Immature natural killer cell (primary cell): ENCODE measurements around the gene SLCO2A1. TPM values are rescaled to one million over a fixed set of nuclear protein-coding genes. Genes with fewer than 3 reads are reported as not detected.

Source experiments
- DNase-seq, 3 donors: peaks; one replicate each; pipeline ENCODE4 v3.0.0; 2022; ENCODE audit warnings: mixed read lengths in 1 of 3
- H3K27ac Mint-ChIP-seq, 6 donors: one replicate each; pipeline ENCODE4 v1.8.0; 2020; ENCODE audit warnings: mixed read lengths in 6 of 6, mild to moderate bottlenecking in 5 of 6, inconsistent platforms in 4 of 6, moderate library complexity in 3 of 6
- H3K27me3 Mint-ChIP-seq, 3 donors: one replicate each; pipeline ENCODE4 v1.8.0; 2020 to 2021; ENCODE audit warnings: low read depth in 3 of 3, mild to moderate bottlenecking in 3 of 3, mixed read lengths in 3 of 3, moderate library complexity in 3 of 3, inconsistent platforms in 1 of 3
- H3K36me3 Mint-ChIP-seq, 3 donors: one replicate each; pipeline ENCODE4 v1.8.0; 2020; ENCODE audit warnings: mixed read lengths in 3 of 3, inconsistent platforms in 2 of 3, mild to moderate bottlenecking in 2 of 3
- H3K4me1 Mint-ChIP-seq, 2 donors: one replicate each; pipeline ENCODE4 v1.8.0; 2020; ENCODE audit warnings: inconsistent platforms in 2 of 2, mild to moderate bottlenecking in 2 of 2, mixed read lengths in 2 of 2, moderate library complexity in 1 of 2
- H3K4me3 Mint-ChIP-seq, 5 donors: one replicate each; pipeline ENCODE4 v1.8.0; 2020; ENCODE audit warnings: mild to moderate bottlenecking in 5 of 5, mixed read lengths in 5 of 5, inconsistent platforms in 3 of 5, moderate library complexity in 3 of 5
- H3K9me3 Mint-ChIP-seq, 6 donors: one replicate each; pipeline ENCODE4 v1.8.0; 2020; ENCODE audit warnings: mild to moderate bottlenecking in 6 of 6, mixed read lengths in 6 of 6, inconsistent platforms in 4 of 6, moderate library complexity in 3 of 6
- polyA plus RNA-seq, 3 donors: library from polyadenylated mRNA; unstranded; fragments of 300-500 nt; fragmentation: Illumina TruSeq; gene quantifications; one replicate each; pipeline ENCODE4 v1.2.3, GENCODE V29; 2021

Gene SLCO2A1
- polyA plus RNA-seq, 3 donors from 2014 or later, result not detected

GRCh38 chr3:134014270-134014669 lies 15.5 kb downstream of the SLCO2A1 start:
- DNase-seq, result no peak
- Mint-ChIP-seq H3K27me3 (peaks cover 0 to 7% (median 0%) of the 10 kb centered on the region in 3 donors), H3K4me1 (no peaks in the 10 kb centered on the region), H3K36me3 (no peaks in the 10 kb centered on the region), H3K4me3 (no peak overlapping the region), H3K27ac (no peak overlapping the region), H3K9me3 (no peaks in the 10 kb centered on the region)

- Mint-ChIP-seq H3K36me3 (no peaks in the 10 kb centered on the region), H3K4me3 (no peak overlapping the region), H3K4me1 (no peaks in the 10 kb centered on the region), H3K27ac (no peak overlapping the region), H3K9me3 (no peaks in the 10 kb centered on the region), H3K27me3 (peaks cover 0 to 7% (median 0%) of the 10 kb centered on the region in 3 donors)
- no peak for DNase-seq
These were observed 16.4 kb downstream of the SLCO2A1 start for GRCh38 chr3:134013280-134013679.

- no peak for DNase-seq
- Mint-ChIP-seq H3K4me1 (no peaks in the 10 kb centered on the region), H3K27ac (no peak overlapping the region), H3K36me3 (no peaks in the 10 kb centered on the region), H3K4me3 (no peak overlapping the region), H3K9me3 (peaks cover 0 to 2% (median 0%) of the 10 kb centered on the region in 6 donors), H3K27me3 (peaks cover 0 to 8% (median under 1%) of the 10 kb centered on the region in 3 donors)
These were observed 20.3 kb downstream of the SLCO2A1 start for GRCh38 chr3:134009345-134010000.

- DNase-seq, result no peak
- H3K27me3 Mint-ChIP-seq, result peaks cover 0 to 8% (median 1%) of the 10 kb centered on the region in 3 donors
- no peak overlapping the region for H3K4me3 Mint-ChIP-seq
- no peaks in the 10 kb centered on the region for H3K36me3 Mint-ChIP-seq
- no peak overlapping the region for H3K27ac Mint-ChIP-seq
- H3K9me3 Mint-ChIP-seq, result peaks cover 0 to 2% (median 0%) of the 10 kb centered on the region in 6 donors
- no peaks in the 10 kb centered on the region for H3K4me1 Mint-ChIP-seq
These were observed 21.0 kb downstream of the SLCO2A1 start for GRCh38 chr3:134008630-134009156.

GRCh38 chr3:134007819-134008218 lies 21.9 kb downstream of the SLCO2A1 start:
- H3K4me1 Mint-ChIP-seq, result no peaks in the 10 kb centered on the region

GRCh38 chr3:134004841-134005240 lies 24.9 kb downstream of the SLCO2A1 start:
- no peak for DNase-seq
- H3K27me3 Mint-ChIP-seq, result peaks cover 0 to 6% (median 1%) of the 10 kb centered on the region in 3 donors
- no peaks in the 10 kb centered on the region for H3K4me1 Mint-ChIP-seq
- H3K4me3 Mint-ChIP-seq, result no peak overlapping the region
- no peaks in the 10 kb centered on the region for H3K36me3 Mint-ChIP-seq
- no peak overlapping the region for H3K27ac Mint-ChIP-seq
- peaks cover 0 to 2% (median 0%) of the 10 kb centered on the region in 6 donors for H3K9me3 Mint-ChIP-seq

More at GRCh38 chr3:134007819-134008218, 21.9 kb downstream of the SLCO2A1 start:
- Mint-ChIP-seq H3K36me3 (no peaks in the 10 kb centered on the region), H3K27me3 (peaks cover 0 to 8% (median 1%) of the 10 kb centered on the region in 3 donors), H3K27ac (no peak overlapping the region), H3K4me3 (no peak overlapping the region), H3K9me3 (peaks cover 0 to 2% (median 0%) of the 10 kb centered on the region in 6 donors)
- DNase-seq, result no peak

GRCh38 chr3:134003066-134003465 lies 26.7 kb downstream of the SLCO2A1 start:
- Mint-ChIP-seq H3K36me3 (no peaks in the 10 kb centered on the region), H3K9me3 (peaks cover 0 to 4% (median 0%) of the 10 kb centered on the region in 6 donors), H3K4me1 (no peaks in the 10 kb centered on the region), H3K27ac (no peak overlapping the region), H3K27me3 (peaks cover 0 to 6% (median 1%) of the 10 kb centered on the region in 3 donors), H3K4me3 (no peak overlapping the region)
- DNase-seq, result no peak

GRCh38 chr3:134002306-134002705 lies 27.4 kb downstream of the SLCO2A1 start:
- Mint-ChIP-seq H3K4me1 (no peaks in the 10 kb centered on the region), H3K4me3 (no peak overlapping the region), H3K27ac (no peak overlapping the region), H3K27me3 (peaks cover 0 to 6% (median 1%) of the 10 kb centered on the region in 3 donors), H3K9me3 (peaks cover 0 to 4% (median 0%) of the 10 kb centered on the region in 6 donors), H3K36me3 (no peaks in the 10 kb centered on the region)
- DNase-seq, result no peak

- no peaks in the 10 kb centered on the region for H3K36me3 Mint-ChIP-seq
- no peak for DNase-seq
- peaks cover 0 to 3% (median 1%) of the 10 kb centered on the region in 3 donors for H3K27me3 Mint-ChIP-seq
- H3K4me3 Mint-ChIP-seq, result no peak overlapping the region
- H3K4me1 Mint-ChIP-seq, result no peaks in the 10 kb centered on the region
- H3K27ac Mint-ChIP-seq, result no peak overlapping the region
- peaks cover 0 to 4% (median 0%) of the 10 kb centered on the region in 6 donors for H3K9me3 Mint-ChIP-seq
These were observed 28.5 kb downstream of the SLCO2A1 start for GRCh38 chr3:134001251-134001650.

- Mint-ChIP-seq H3K9me3 (peaks cover 0 to 4% (median 0%) of the 10 kb centered on the region in 6 donors), H3K36me3 (no peaks in the 10 kb centered on the region), H3K27me3 (peaks cover 0 to 3% (median 1%) of the 10 kb centered on the region in 3 donors), H3K27ac (no peak overlapping the region), H3K4me1 (no peaks in the 10 kb centered on the region), H3K4me3 (no peak overlapping the region)
- no peak for DNase-seq
These were observed 29.6 kb downstream of the SLCO2A1 start for GRCh38 chr3:133999891-134000685.

- no peaks in the 10 kb centered on the region for H3K4me1 Mint-ChIP-seq
- no peaks in the 10 kb centered on the region for H3K36me3 Mint-ChIP-seq
- DNase-seq, result no peak
- peaks cover 0 to 2% (median 0%) of the 10 kb centered on the region in 6 donors for H3K9me3 Mint-ChIP-seq
- H3K27ac Mint-ChIP-seq, result no peak overlapping the region
- peaks cover 0 to 7% (median 2%) of the 10 kb centered on the region in 3 donors for H3K27me3 Mint-ChIP-seq
- no peak overlapping the region for H3K4me3 Mint-ChIP-seq
These were observed 31.0 kb downstream of the SLCO2A1 start for GRCh38 chr3:133998691-133999241.

- DNase-seq, result no peak
- Mint-ChIP-seq H3K4me3 (no peak overlapping the region), H3K4me1 (no peaks in the 10 kb centered on the region), H3K36me3 (no peaks in the 10 kb centered on the region), H3K27me3 (peaks cover 0 to 7% (median 2%) of the 10 kb centered on the region in 3 donors), H3K9me3 (peaks cover 0 to 2% (median 0%) of the 10 kb centered on the region in 6 donors), H3K27ac (no peak overlapping the region)
These were observed 31.7 kb downstream of the SLCO2A1 start for GRCh38 chr3:133997871-133998635.

- Mint-ChIP-seq H3K27me3 (peaks cover 0 to 8% (median 2%) of the 10 kb centered on the region in 3 donors), H3K4me1 (peaks cover 0 to 2% of the 10 kb centered on the region in 2 donors), H3K9me3 (peaks cover 0 to 2% (median 0%) of the 10 kb centered on the region in 6 donors), H3K36me3 (no peaks in the 10 kb centered on the region), H3K4me3 (no peak overlapping the region), H3K27ac (no peak overlapping the region)
- no peak for DNase-seq
These were observed 32.7 kb downstream of the SLCO2A1 start for GRCh38 chr3:133996996-133997395.
